ENCODE results near the gene RIMS1. TPM values are rescaled to one million over a fixed set of nuclear protein-coding genes. Genes with fewer than 3 reads are reported as not detected.

RIMS1 gene
- total and polyA plus RNA-seq, 2 of the 13 experiments (the other 11 are each of a cell fraction or from before 2014, with no cell fraction given) = not detected

- TF ChIP-seq ZNF609 (CRISPR knock-in tag; IDR thresholded peaks at IDR 0.05; ENCODE audit: borderline replicate concordance) = no peak
- no peak for TF ChIP-seq SMARCC2 (IDR thresholded peaks at IDR 0.05)
- TF ChIP-seq, protein P1, sequence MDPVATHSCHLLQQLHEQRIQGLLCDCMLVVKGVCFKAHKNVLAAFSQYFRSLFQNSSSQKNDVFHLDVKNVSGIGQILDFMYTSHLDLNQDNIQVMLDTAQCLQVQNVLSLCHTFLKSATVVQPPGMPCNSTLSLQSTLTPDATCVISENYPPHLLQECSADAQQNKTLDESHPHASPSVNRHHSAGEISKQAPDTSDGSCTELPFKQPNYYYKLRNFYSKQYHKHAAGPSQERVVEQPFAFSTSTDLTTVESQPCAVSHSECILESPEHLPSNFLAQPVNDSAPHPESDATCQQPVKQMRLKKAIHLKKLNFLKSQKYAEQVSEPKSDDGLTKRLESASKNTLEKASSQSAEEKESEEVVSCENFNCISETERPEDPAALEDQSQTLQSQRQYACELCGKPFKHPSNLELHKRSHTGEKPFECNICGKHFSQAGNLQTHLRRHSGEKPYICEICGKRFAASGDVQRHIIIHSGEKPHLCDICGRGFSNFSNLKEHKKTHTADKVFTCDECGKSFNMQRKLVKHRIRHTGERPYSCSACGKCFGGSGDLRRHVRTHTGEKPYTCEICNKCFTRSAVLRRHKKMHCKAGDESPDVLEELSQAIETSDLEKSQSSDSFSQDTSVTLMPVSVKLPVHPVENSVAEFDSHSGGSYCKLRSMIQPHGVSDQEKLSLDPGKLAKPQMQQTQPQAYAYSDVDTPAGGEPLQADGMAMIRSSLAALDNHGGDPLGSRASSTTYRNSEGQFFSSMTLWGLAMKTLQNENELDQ (CRISPR knock-in tag; IDR thresholded peaks at IDR 0.05; ENCODE audit: borderline replicate concordance) = no peak
- TF ChIP-seq BRF2 (CRISPR knock-in tag; IDR thresholded peaks at IDR 0.05) = no peak
- TF ChIP-seq ZNF160 (CRISPR knock-in tag; IDR thresholded peaks at IDR 0.05) = no peak
- TF ChIP-seq ERF (CRISPR knock-in tag; IDR thresholded peaks at IDR 0.05) = peak; percentile 35; the same call in 1 of the 2 replicates
- TF ChIP-seq MTF2 (CRISPR knock-in tag; IDR thresholded peaks at IDR 0.05; ENCODE audit: borderline replicate concordance) = no peak
- TF ChIP-seq ZNF749 (CRISPR knock-in tag; IDR thresholded peaks at IDR 0.05; ENCODE audit: borderline replicate concordance) = no peak
- TF ChIP-seq USF2 (IDR thresholded peaks at IDR 0.05; ENCODE audit: low read depth, low read length) = no peak
- no peak for TF ChIP-seq USF2 (CRISPR knock-in tag; IDR thresholded peaks at IDR 0.05; ENCODE audit: borderline replicate concordance)
- no peak for TF ChIP-seq CENPT (CRISPR knock-in tag; IDR thresholded peaks at IDR 0.05; ENCODE audit: low read depth)
- TF ChIP-seq TFAP4 (IDR thresholded peaks at IDR 0.05; ENCODE audit: borderline replicate concordance, low read depth) = no peak
- no peak for TF ChIP-seq ZNF207 (IDR thresholded peaks at IDR 0.05; ENCODE audit: borderline replicate concordance)
- TF ChIP-seq ZNF576 (CRISPR knock-in tag; IDR thresholded peaks at IDR 0.05) = no peak
- TF ChIP-seq PAX8 (CRISPR knock-in tag; IDR thresholded peaks at IDR 0.05; ENCODE audit: borderline replicate concordance) = no peak
- TF ChIP-seq STAG1 (CRISPR knock-in tag; IDR thresholded peaks at IDR 0.05) = peak; percentile 98
These were observed 525.7 kb downstream of the RIMS1 start (continued) for GRCh38 chr6:72411872-72412708.

Data from HepG2 (cell line).